Measurements from ENCODE around the gene PRKCA. TPM values are rescaled to one million over a fixed set of nuclear protein-coding genes. Genes with fewer than 3 reads are reported as not detected.

The PRKCA gene
- total and polyA plus RNA-seq, 12 donors = 1.6 to 27.6 (median 10.5) TPM

- ATAC-seq (peak in 5 of 8 donors; percentile 44 to 73 (median 67)), DNase-seq (peak in 1 of 2 donors; percentile 38)
- 51 to 60% methylated on average over 4 of the region's 4 CpGs for WGBS, 2 donors
- intact Hi-C loops (cut with DNase I) = no loop called here
- H3K36me3 ChIP-seq = no peaks in the 10 kb centered on the region
- TF ChIP-seq CTCF (IDR thresholded peaks at IDR 0.05) = no peak
- H3K4me3 ChIP-seq = no peak overlapping the region
- no peak overlapping the region for H3K27ac ChIP-seq
- no peaks in the 10 kb centered on the region for H3K27me3 ChIP-seq
- H3K4me1 ChIP-seq = peaks cover 0 to 29% (median 10%) of the 10 kb centered on the region in 9 donors
- H3K9me3 ChIP-seq = peaks cover 0 to 3% (median 0%) of the 10 kb centered on the region in 11 donors
Measured at GRCh38 chr17:66525338-66525737, 222.9 kb downstream of the PRKCA start.

GRCh38 chr17:66526827-66527226 is 224.4 kb downstream of the PRKCA start:
- DNase-seq (no peak), ATAC-seq (no peak)
- TF ChIP-seq CTCF (IDR thresholded peaks at IDR 0.05) = no peak
- 91 to 95% methylated on average over 4 of the region's 4 CpGs for WGBS, 2 donors
- Histone ChIP-seq H3K4me3 (no peak overlapping the region), H3K9me3 (peaks cover 0 to 3% (median 0%) of the 10 kb centered on the region in 11 donors), H3K27ac (no peak overlapping the region), H3K36me3 (no peaks in the 10 kb centered on the region), H3K27me3 (no peaks in the 10 kb centered on the region), H3K4me1 (peaks cover 0 to 28% (median 10%) of the 10 kb centered on the region in 9 donors)
- intact Hi-C loops (cut with DNase I) = no loop called here

- no peak for ATAC-seq
- Histone ChIP-seq H3K27me3 (no peaks in the 10 kb centered on the region), H3K9me3 (peaks cover 0 to 3% (median 0%) of the 10 kb centered on the region in 11 donors), H3K27ac (no peak overlapping the region), H3K4me1 (peaks cover 0 to 28% (median 8%) of the 10 kb centered on the region in 9 donors), H3K36me3 (no peaks in the 10 kb centered on the region), H3K4me3 (no peak overlapping the region)
- DNase-seq = no peak
- no peak for TF ChIP-seq CTCF (IDR thresholded peaks at IDR 0.05)
- intact Hi-C loops (cut with DNase I) = no loop called here
- 86 to 94% methylated on average over 5 of the region's 5 CpGs for WGBS, 2 donors
Measured at GRCh38 chr17:66527335-66527734, 224.9 kb downstream of the PRKCA start.

- no peaks in the 10 kb centered on the region for H3K9me3 ChIP-seq
- WGBS, 2 donors = 86 to 88% methylated on average over 5 of the region's 5 CpGs
- ATAC-seq = no peak
- no peak for TF ChIP-seq CTCF (IDR thresholded peaks at IDR 0.05)
- H3K36me3 ChIP-seq = no peaks in the 10 kb centered on the region
- no peak for DNase-seq
- H3K27me3 ChIP-seq = no peaks in the 10 kb centered on the region
- no peak overlapping the region for H3K4me3 ChIP-seq
- H3K27ac ChIP-seq = no peak overlapping the region
- intact Hi-C loops (cut with DNase I) = loop anchor here in 1 of 10 donors (10.0 kb wide), 1 partner anchor 187 kb away; no protein-coding TSS in a partner anchor
- peaks cover 0 to 13% (median 5%) of the 10 kb centered on the region in 9 donors for H3K4me1 ChIP-seq
Measured at GRCh38 chr17:66531851-66532295, 229.5 kb downstream of the PRKCA start.

Measured in heart right ventricle (tissue), 16 donors.